Measurements from ENCODE around the gene DMPK. TPM values are rescaled to one million over a fixed set of nuclear protein-coding genes. Genes with fewer than 3 reads are reported as not detected.
A peak's percentile ranks its signal among the peaks of the same experiment; 100 is the strongest.

Gene DMPK
- total and polyA plus RNA-seq, 9 of the 15 experiments (the other 6 are each of a cell fraction or from before 2014, with no cell fraction given): 0.24 to 31.3 (median 7.3) TPM

DNA sequence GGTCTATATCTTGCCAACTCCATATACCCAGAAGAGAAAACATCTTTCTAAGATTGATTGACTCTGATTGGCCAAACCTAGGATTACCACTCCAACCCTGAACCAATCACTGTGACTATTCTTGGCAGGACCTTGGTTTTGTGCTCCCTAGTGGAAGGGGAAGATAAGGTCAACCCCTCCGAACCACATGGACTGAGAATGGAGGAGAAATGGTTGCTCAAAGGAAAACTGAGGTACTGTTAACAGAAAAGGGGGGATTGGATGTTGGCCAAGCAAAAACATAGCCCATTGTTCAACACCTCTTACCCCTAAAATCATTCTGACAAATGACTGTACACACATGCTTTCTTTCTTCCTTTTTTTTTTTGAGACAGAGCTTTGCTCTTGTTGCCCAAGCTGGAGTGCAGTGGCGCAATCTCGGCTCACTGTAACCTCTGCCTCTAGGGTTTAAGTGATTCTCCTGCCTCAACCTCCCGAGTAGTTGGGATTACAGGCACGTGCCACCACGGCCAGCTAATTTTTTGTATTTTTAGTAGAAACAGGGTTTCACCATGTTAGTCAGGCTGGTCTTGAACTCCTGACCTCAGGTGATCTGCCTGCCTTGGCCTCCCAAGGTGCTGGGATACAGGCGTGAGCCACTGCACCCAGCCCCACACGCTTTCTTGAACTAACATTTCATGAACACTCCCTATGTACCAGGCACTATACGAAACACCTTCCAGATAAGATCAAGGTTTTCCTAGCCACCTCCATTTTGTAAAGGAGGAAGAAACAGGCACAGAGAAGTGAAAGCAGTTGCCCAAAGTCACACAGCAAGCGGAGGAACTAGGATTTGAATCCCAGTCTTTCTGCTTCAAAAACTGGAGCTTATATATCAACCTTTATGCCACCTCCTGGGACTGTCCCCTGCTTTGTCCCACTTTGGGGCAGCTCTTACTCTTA, 42.5 kb downstream of the DMPK start (continued):
- TF ChIP-seq YY1 (IDR thresholded peaks at IDR 0.05; ENCODE audit: borderline replicate concordance in 1 of 3, control insufficient read depth in 1 of 3, extremely low read depth in 1 of 3, insufficient read depth in 3 of 3, insufficient read length in 1 of 3, insufficient replicate concordance in 2 of 3, low read depth in 1 of 3, low read length in 2 of 3) (peak in 1 of 3 experiments; percentile 87), EWSR1 (IDR thresholded peaks at IDR 0.05; ENCODE audit: borderline replicate concordance, low read depth, partially characterized antibody) (no peak), FOXJ3 (CRISPR knock-in tag; IDR thresholded peaks at IDR 0.05) (no peak), CBX3 (IDR thresholded peaks at IDR 0.05; ENCODE audit: borderline replicate concordance in 1 of 2, low read length in 2 of 2) (peak in 1 of 2 experiments; percentile 71; a peak in 1 of 3 replicates), TRIM24 (IDR thresholded peaks at IDR 0.05) (0 out of 4 replicates have a peak, but pooled peaks of 1 of the 2 experiments have one; percentile 7), AFF4 (CRISPR knock-in tag; IDR thresholded peaks at IDR 0.05) (no peak; the same call in 1 of the 2 replicates), DMBX1 (CRISPR knock-in tag; IDR thresholded peaks at IDR 0.05; ENCODE audit: borderline replicate concordance) (no peak), MAZ (CRISPR knock-in tag; conservative IDR thresholded peaks at IDR 0.05 in 1 of 2, IDR thresholded peaks at IDR 0.05 in 1 of 2) (0 out of 4 replicates have a peak, but pooled peaks of 1 of the 2 experiments have one; percentile 19), ADNP (tag; IDR thresholded peaks at IDR 0.05) (peak; percentile 66; the same call in 1 of the 2 replicates), ETV1 (tag; conservative IDR thresholded peaks at IDR 0.05; ENCODE audit: low read depth) (no peak; the same call in 1 of the 2 replicates), CEBPB (tag; IDR thresholded peaks at IDR 0.05) (peak; percentile 97), ILF3 (IDR thresholded peaks at IDR 0.05; ENCODE audit: borderline replicate concordance) (no peak), ZNF57 (CRISPR knock-in tag; IDR thresholded peaks at IDR 0.05) (no peak), KAT2B (IDR thresholded peaks at IDR 0.05; ENCODE audit: low read depth, low read length) (no peak), ARNT (IDR thresholded peaks at IDR 0.05) (peak in 1 of 2 experiments; percentile 50; a peak in 1 of 4 replicates), MBD1 (CRISPR knock-in tag; IDR thresholded peaks at IDR 0.05) (no peak), SRF (CRISPR knock-in tag; IDR thresholded peaks at IDR 0.05) (no peak)
- TF ChIP-seq, protein P1, sequence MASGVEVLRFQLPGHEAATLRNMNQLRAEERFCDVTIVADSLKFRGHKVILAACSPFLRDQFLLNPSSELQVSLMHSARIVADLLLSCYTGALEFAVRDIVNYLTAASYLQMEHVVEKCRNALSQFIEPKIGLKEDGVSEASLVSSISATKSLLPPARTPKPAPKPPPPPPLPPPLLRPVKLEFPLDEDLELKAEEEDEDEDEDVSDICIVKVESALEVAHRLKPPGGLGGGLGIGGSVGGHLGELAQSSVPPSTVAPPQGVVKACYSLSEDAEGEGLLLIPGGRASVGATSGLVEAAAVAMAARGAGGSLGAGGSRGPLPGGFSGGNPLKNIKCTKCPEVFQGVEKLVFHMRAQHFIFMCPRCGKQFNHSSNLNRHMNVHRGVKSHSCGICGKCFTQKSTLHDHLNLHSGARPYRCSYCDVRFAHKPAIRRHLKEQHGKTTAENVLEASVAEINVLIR (CRISPR knock-in tag; IDR thresholded peaks at IDR 0.05): no peak

Measured in K562 (cell line).